ENCODE measurements around the gene PLEKHG1.

GRCh38 chr6:150603176-150603575 is 3.5 kb downstream of the PLEKHG1 start:
- TF ChIP-seq, protein P1, sequence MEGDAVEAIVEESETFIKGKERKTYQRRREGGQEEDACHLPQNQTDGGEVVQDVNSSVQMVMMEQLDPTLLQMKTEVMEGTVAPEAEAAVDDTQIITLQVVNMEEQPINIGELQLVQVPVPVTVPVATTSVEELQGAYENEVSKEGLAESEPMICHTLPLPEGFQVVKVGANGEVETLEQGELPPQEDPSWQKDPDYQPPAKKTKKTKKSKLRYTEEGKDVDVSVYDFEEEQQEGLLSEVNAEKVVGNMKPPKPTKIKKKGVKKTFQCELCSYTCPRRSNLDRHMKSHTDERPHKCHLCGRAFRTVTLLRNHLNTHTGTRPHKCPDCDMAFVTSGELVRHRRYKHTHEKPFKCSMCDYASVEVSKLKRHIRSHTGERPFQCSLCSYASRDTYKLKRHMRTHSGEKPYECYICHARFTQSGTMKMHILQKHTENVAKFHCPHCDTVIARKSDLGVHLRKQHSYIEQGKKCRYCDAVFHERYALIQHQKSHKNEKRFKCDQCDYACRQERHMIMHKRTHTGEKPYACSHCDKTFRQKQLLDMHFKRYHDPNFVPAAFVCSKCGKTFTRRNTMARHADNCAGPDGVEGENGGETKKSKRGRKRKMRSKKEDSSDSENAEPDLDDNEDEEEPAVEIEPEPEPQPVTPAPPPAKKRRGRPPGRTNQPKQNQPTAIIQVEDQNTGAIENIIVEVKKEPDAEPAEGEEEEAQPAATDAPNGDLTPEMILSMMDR (IDR thresholded peaks at IDR 0.05), result no peak
- no peak for TF ChIP-seq POLR2A (IDR thresholded peaks at IDR 0.05)
